ENCODE measurements around the gene MADD. TPM values are rescaled to one million over a fixed set of nuclear protein-coding genes. Genes with fewer than 3 reads are reported as not detected.

MADD gene
- total and polyA plus RNA-seq, 2 donors (not counting 3 experiments of a cell fraction or from before 2014, with no cell fraction given), result 35.3 to 36.8 TPM

DNA sequence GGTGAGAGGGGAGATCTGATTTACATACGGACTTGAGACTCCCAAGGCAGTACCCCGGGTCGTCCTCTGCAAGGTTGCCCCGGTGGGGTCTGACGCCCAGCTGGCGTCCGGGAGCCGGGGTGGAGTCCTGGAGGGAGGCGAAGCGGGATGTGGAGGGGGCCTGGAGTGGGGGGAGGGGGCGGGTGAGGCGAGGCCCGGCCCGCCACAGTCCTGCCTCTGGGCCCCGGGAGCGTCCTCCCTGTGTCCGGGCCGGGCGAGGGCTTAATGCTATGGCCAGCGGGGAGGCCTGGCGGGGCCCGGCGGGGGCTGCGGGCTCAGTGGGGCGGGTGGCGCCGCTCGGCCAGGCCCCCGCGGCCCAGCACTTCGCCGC is 85.0 kb downstream of the MADD start:
- ChIA-PET CTCF (interaction anchor here (0.6 to 4.0 kb wide), 71 partner anchors 9 to 528 kb away, joined by 3 to 46 read pairs (median 4); partner anchors contain the start of genes ACP2, ARFGAP2, DDB2 and NR1H3), POLR2A (no interaction called here)
- intact Hi-C loops (cut with micrococcal nuclease), result loop anchor here (1.0 to 2.0 kb wide), 7 partner anchors 53 to 466 kb away; partner anchors contain the start of genes MADD and SLC39A13
- FAIRE-seq, result no peak
- no peaks in the 10 kb centered on the region for H3K79me2 ChIP-seq (ENCODE audit: control insufficient read depth, insufficient read depth, low read length)
- H2AFZ ChIP-seq (ENCODE audit: low read depth, low read length), result peak overlapping the region; percentile 19
- H3K9me1 ChIP-seq (replicated peaks; ENCODE audit: control insufficient read depth, extremely low read depth, insufficient read depth, low read length), result no peaks in the 10 kb centered on the region
- BruUV-seq (replicated peaks), result no TSS peak
- no peaks in the 10 kb centered on the region for H3K36me3 ChIP-seq (ENCODE audit: control insufficient read depth in 2 of 2, extremely low read depth in 1 of 2, insufficient read depth in 2 of 2, low read length in 2 of 2)
- no peaks in the 10 kb centered on the region for H3K27me3 ChIP-seq (ENCODE audit: control insufficient read depth in 2 of 2, insufficient read depth in 2 of 2, low read length in 2 of 2)
- dilution Hi-C loops (cut with MboI; ENCODE audit: extremely low pct_ligation_motif_present, low sequenced_read_pairs), result no loop called here
- no peaks in the 10 kb centered on the region for H4K20me1 ChIP-seq (replicated peaks; ENCODE audit: control insufficient read depth, extremely low read depth, insufficient read depth, low read length)
- H3K9ac ChIP-seq (replicated peaks; ENCODE audit: extremely low read depth, insufficient read depth, low read length), result no peak overlapping the region
- DNase-seq (ENCODE audit: low read depth, low spot score), result no peak
- peak overlapping the region in 1 of 3 experiments; percentile 12 for H3K4me3 ChIP-seq (replicated peaks in 1 of 3; ENCODE audit: insufficient read depth in 1 of 3, low read depth in 1 of 3, low read length in 3 of 3)
- H3K4me2 ChIP-seq (ENCODE audit: insufficient read depth, low read length), result no peak overlapping the region
- H3K4me1 ChIP-seq (ENCODE audit: control insufficient read depth, extremely low read depth, insufficient read depth, low read length), result no peaks in the 10 kb centered on the region
- no peak overlapping the region for H3K27ac ChIP-seq (ENCODE audit: insufficient read depth, low read depth, low read length)
- H3K9me3 ChIP-seq (replicated peaks; ENCODE audit: control insufficient read depth, insufficient read depth, low read length), result no peaks in the 10 kb centered on the region
- TF ChIP-seq EZH2 (IDR thresholded peaks at IDR 0.05; ENCODE audit: borderline replicate concordance, low read depth, low read length, severe bottlenecking), result no peak
- no peak for TF ChIP-seq GATA2 (IDR thresholded peaks at IDR 0.05; ENCODE audit: insufficient read depth, insufficient read length, low read depth, low read length)
- TF ChIP-seq FOS (IDR thresholded peaks at IDR 0.05; ENCODE audit: borderline replicate concordance, insufficient read depth, low read length), result no peak
- no peak for TF ChIP-seq POLR2AphosphoS5 (IDR thresholded peaks at IDR 0.05; ENCODE audit: insufficient read depth, low read depth, low read length)
- no peak for TF ChIP-seq MAX (IDR thresholded peaks at IDR 0.05; ENCODE audit: insufficient read depth, insufficient read length)

Data from endothelial cell of umbilical vein (primary cell).